HFFc6 (cell line): ENCODE data around the gene ST3GAL2. TPM values are rescaled to one million over a fixed set of nuclear protein-coding genes. Genes with fewer than 3 reads are reported as not detected.

ENCODE experiments used
- DNase-seq: peaks from one replicate; pipeline ENCODE4 v3.0.0-alpha.2; 2018
- H3K27ac Mint-ChIP-seq: 2 replicates; pipeline ENCODE4 v1.8.0; 2020; ENCODE audit warnings: mild to moderate bottlenecking, mixed read lengths
- H3K27me3 Mint-ChIP-seq: 2 replicates; pipeline ENCODE4 v1.8.0; 2021; ENCODE audit warnings: mild to moderate bottlenecking, moderate library complexity, mixed read lengths; ENCODE audit not compliant: insufficient read depth
- H3K36me3 Mint-ChIP-seq: 2 replicates; pipeline ENCODE4 v1.8.0; 2021; ENCODE audit warnings: low read depth, mixed read lengths
- H3K4me1 Mint-ChIP-seq: 2 replicates; pipeline ENCODE4 v1.8.0; 2020; ENCODE audit warnings: low read depth, mixed read lengths
- H3K4me3 Mint-ChIP-seq: 2 replicates; pipeline ENCODE4 v1.8.0; 2020; ENCODE audit warnings: mild to moderate bottlenecking, moderate library complexity, mixed read lengths
- H3K9me3 Mint-ChIP-seq: 2 replicates; pipeline ENCODE4 v1.8.0; 2020; ENCODE audit warnings: mild to moderate bottlenecking, mixed read lengths
- total RNA-seq, 6 experiments: library from RNA; stranded (reverse); fragmentation: NEBNext Ultra II Directional; extraction: Animal tissue kit (Norgen Biotek cat#: 25700); gene quantifications; 2 replicates in 1 of 6; 3 replicates in 5 of 6; pipeline ENCODE4 v1.2.3, GENCODE V29; 2021
- TF ChIP-seq, protein P1 (sequence below): fragments of 200-600 bp; sonication (generic); IDR thresholded peaks from 2 replicates; pipeline ENCODE4 v1.5.0; 2021; ENCODE audit warnings: antibody characterized with exemption, mild to moderate bottlenecking

Gene ST3GAL2
- total RNA-seq, 6 experiments from 2014 or later: 25.4 to 31.2 (median 26.3) TPM

DNA sequence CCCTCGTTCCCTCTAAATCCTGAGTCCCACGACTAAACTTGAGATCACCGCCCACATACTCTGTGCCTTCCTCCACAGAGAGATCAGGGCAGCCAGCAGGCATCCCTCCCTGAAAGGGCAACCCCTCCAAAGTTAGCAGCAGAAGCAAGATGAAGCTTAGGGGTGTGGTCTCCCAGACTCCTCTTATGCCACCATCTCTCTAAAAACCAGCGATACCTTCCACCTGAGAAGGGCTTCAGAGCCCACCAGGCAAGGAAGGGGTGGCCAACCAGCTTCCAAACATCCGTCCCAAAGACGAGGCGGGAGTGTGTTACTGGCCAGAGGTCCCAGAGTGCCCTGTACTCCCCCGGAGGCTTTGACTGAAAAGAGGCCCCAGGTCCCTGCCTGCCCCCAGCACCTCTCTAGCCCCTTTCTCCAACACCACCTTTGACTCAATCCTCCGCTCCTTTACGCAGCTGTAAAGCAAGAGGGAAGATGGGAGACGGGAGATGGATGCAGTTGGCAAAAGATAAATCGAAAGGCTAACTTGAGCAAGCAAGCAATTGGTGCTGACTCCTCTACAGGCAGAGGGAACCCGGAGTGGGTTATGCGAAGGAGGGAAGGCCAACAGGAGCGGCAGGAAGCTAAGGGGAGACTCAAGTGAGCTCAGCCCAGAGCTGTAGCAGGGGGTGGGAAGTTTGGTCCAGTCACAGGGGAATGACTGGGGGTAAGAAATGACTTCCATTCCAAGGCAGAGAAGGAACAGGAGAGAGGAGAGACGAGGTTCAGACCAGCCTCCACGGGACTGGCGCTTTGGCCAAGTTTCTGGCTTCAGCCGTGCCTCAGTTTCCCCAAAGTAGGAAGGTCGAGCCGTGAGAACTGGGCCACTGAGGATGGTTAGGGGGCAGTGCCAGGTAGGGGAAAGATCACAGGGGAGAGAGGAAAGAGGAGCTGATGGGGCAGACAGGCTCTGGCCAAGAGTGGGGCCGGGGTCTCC, 1.0 kb downstream of the ST3GAL2 start:
- DNase-seq: peak; percentile 62
- Mint-ChIP-seq H3K27ac (peak overlapping the region; percentile 84), H3K36me3 (peaks cover 14% of the 10 kb centered on the region), H3K9me3 (no peaks in the 10 kb centered on the region), H3K4me3 (peak overlapping the region; percentile 93), H3K4me1 (peaks cover 50% of the 10 kb centered on the region), H3K27me3 (no peaks in the 10 kb centered on the region; the same call in none of the 2 replicates)
- TF ChIP-seq, protein P1, sequence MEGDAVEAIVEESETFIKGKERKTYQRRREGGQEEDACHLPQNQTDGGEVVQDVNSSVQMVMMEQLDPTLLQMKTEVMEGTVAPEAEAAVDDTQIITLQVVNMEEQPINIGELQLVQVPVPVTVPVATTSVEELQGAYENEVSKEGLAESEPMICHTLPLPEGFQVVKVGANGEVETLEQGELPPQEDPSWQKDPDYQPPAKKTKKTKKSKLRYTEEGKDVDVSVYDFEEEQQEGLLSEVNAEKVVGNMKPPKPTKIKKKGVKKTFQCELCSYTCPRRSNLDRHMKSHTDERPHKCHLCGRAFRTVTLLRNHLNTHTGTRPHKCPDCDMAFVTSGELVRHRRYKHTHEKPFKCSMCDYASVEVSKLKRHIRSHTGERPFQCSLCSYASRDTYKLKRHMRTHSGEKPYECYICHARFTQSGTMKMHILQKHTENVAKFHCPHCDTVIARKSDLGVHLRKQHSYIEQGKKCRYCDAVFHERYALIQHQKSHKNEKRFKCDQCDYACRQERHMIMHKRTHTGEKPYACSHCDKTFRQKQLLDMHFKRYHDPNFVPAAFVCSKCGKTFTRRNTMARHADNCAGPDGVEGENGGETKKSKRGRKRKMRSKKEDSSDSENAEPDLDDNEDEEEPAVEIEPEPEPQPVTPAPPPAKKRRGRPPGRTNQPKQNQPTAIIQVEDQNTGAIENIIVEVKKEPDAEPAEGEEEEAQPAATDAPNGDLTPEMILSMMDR: no peak

DNA sequence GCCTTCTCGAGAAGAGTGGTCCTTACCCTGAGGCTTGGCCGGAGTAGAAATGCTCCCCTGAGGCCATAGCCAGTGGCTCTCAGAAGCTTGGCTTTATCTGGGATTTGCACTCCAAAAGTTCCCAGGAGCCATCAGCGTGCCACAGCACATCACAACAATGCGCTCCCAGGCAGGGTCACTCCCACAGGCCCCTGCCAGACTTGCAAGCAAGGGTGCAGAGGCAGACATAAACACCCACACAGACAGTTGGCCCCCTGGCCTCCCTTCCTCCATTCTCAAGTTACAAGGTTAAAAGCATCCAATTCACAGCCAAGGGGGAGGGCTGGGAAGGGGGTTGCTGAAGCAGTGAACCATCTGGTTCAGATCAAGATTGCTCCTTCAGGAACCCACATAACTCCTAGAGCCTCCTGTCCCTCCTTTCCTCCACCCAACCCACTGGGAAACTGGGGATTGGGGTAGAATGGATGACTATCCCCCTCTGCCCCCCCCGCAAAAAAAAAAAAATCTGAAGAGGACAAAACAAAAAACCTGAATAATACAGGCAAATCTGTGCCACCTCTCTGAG, 1.8 kb downstream of the ST3GAL2 start:
- Mint-ChIP-seq H3K4me1 (peaks cover 58% of the 10 kb centered on the region), H3K36me3 (peaks cover 14% of the 10 kb centered on the region), H3K27ac (peak overlapping the region; percentile 84), H3K9me3 (no peaks in the 10 kb centered on the region), H3K4me3 (peak overlapping the region; percentile 93), H3K27me3 (no peaks in the 10 kb centered on the region; the same call in none of the 2 replicates)
- TF ChIP-seq, protein P1: no peak
- DNase-seq: peak; percentile 72

DNA sequence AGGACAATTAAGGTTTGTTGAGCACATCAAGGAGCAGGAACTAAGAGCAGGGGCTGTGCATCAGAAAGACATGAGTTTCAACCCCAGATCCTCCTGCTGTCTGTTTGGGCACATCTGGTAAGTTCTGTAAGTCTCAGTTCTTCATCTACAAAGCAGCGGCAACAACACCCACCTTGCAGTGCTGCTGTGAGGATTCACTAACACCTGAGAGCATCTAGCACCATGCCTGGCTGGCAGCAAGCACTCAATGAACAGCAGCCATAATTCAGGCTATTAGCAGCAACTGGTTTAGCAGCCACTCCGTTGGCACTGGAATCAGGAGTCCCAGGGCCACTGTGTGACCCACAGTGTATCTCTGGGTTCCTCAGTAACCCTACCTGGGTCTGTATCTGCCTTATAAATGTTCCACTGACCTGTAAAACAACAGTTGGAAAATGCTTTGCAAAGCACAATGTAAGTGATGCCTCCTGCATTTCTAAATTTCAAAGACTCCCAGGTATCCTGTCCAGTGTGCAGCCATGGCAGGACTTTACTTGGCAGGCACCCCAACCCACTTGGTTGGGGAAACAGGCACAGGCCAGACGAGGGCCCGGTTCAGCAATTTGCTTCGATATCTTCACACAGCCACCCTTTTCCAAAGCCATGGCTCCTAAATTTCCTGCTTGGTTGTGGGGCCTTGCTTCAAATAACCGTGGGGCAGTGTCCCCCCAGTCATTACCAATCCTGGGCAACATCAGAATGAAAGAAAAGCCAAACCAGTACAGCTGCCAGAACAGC, 4.2 kb downstream of the ST3GAL2 start:
- peaks cover 14% of the 10 kb centered on the region for H3K36me3 Mint-ChIP-seq
- DNase-seq: no peak
- peaks cover 70% of the 10 kb centered on the region for H3K4me1 Mint-ChIP-seq
- H3K9me3 Mint-ChIP-seq: no peaks in the 10 kb centered on the region
- TF ChIP-seq, protein P1: no peak
- no peak overlapping the region for H3K4me3 Mint-ChIP-seq
- H3K27ac Mint-ChIP-seq: no peak overlapping the region; the same call in 1 of the 2 replicates
- no peaks in the 10 kb centered on the region; the same call in 1 of the 2 replicates for H3K27me3 Mint-ChIP-seq

DNA sequence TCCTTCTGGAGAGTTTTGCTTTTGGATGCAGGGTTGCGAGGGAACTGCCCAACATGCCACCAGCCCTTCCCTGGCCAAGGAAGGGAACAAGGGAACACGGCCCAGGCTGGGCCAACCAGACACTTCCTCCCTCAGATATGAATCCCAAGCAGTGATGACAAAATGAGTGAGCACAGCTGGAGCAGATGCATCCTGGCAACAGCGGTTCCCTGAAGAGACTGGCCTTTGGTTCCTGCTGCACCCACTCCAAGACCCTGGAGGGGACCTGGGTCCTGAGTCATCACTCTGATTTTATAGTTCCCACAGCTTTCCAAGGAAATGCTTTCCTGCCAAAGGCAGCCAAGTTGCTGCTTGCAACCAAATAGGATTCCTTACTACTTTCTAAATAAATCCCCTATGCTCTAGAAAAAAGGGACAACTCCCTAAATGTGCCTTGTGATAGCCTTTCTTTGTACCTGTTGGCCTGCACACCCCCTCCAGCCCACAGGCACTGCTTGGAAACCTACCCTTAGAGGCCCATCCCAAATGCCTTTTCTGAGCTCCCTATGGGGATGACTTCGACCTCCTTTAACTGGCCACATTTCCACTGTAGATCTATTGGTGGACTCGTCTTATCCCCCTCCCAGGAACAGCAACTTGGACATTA, 5.3 kb downstream of the ST3GAL2 start:
- Mint-ChIP-seq H3K27ac (peak overlapping the region; percentile 82), H3K27me3 (no peaks in the 10 kb centered on the region; the same call in 1 of the 2 replicates), H3K4me3 (peak overlapping the region; percentile 72), H3K36me3 (peaks cover 14% of the 10 kb centered on the region), H3K4me1 (peaks cover 76% of the 10 kb centered on the region), H3K9me3 (no peaks in the 10 kb centered on the region)
- peak; percentile 69 for DNase-seq
- TF ChIP-seq, protein P1: no peak
